ENCODE measurements around the gene APOA1. TPM values are rescaled to one million over a fixed set of nuclear protein-coding genes. Genes with fewer than 3 reads are reported as not detected.

Gene APOA1
- total and polyA plus RNA-seq, 2 donors (not counting 3 experiments of a cell fraction or from before 2014, with no cell fraction given) = not detected

GRCh38 chr11:116825854-116826750, 11.3 kb downstream of the APOA1 start:
- H3K9me1 ChIP-seq (replicated peaks; ENCODE audit: control insufficient read depth, extremely low read depth, insufficient read depth, low read length) = no peaks in the 10 kb centered on the region
- H2AFZ ChIP-seq (ENCODE audit: low read depth, low read length) = no peak overlapping the region
- ChIA-PET CTCF (interaction anchor here (0.7 to 3.7 kb wide), 2 partner anchors 10 kb away, joined by 4 to 22 read pairs; partner anchors contain the start of gene APOA1), POLR2A (no interaction called here)
- H3K4me2 ChIP-seq (ENCODE audit: insufficient read depth, low read length) = no peak overlapping the region
- no peaks in the 10 kb centered on the region for H3K36me3 ChIP-seq (ENCODE audit: control insufficient read depth in 2 of 2, extremely low read depth in 1 of 2, insufficient read depth in 2 of 2, low read length in 2 of 2)
- intact Hi-C loops (cut with micrococcal nuclease) (no loop called here), dilution Hi-C loops (cut with MboI; ENCODE audit: extremely low pct_ligation_motif_present, low sequenced_read_pairs) (no loop called here)
- no peak overlapping the region for H3K4me3 ChIP-seq (replicated peaks in 1 of 3; ENCODE audit: insufficient read depth in 1 of 3, low read depth in 1 of 3, low read length in 3 of 3)
- no peak for FAIRE-seq
- no peaks in the 10 kb centered on the region for H3K27me3 ChIP-seq (ENCODE audit: control insufficient read depth in 2 of 2, insufficient read depth in 2 of 2, low read length in 2 of 2)
- H3K79me2 ChIP-seq (ENCODE audit: control insufficient read depth, insufficient read depth, low read length) = no peaks in the 10 kb centered on the region
- BruUV-seq (replicated peaks) = no TSS peak
- no peak overlapping the region for H3K9ac ChIP-seq (replicated peaks; ENCODE audit: extremely low read depth, insufficient read depth, low read length)
- TF ChIP-seq EZH2 (IDR thresholded peaks at IDR 0.05; ENCODE audit: borderline replicate concordance, low read depth, low read length, severe bottlenecking) (no peak), MYC (IDR thresholded peaks at IDR 0.05; ENCODE audit: low read depth, low read length) (no peak), POLR2A (IDR thresholded peaks at IDR 0.05; ENCODE audit: low read depth, low read length) (no peak), GATA2 (IDR thresholded peaks at IDR 0.05; ENCODE audit: insufficient read depth, insufficient read length, low read depth, low read length) (no peak), JUN (IDR thresholded peaks at IDR 0.05; ENCODE audit: borderline replicate concordance, insufficient read depth, insufficient read length, low read depth) (no peak), POLR2AphosphoS5 (IDR thresholded peaks at IDR 0.05; ENCODE audit: insufficient read depth, low read depth, low read length) (no peak), FOS (IDR thresholded peaks at IDR 0.05; ENCODE audit: borderline replicate concordance, insufficient read depth, low read length) (no peak)
- TF ChIP-seq, protein P1, sequence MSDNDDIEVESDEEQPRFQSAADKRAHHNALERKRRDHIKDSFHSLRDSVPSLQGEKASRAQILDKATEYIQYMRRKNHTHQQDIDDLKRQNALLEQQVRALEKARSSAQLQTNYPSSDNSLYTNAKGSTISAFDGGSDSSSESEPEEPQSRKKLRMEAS (IDR thresholded peaks at IDR 0.05; ENCODE audit: insufficient read depth, insufficient read length) = no peak
- TF ChIP-seq, protein P2, sequence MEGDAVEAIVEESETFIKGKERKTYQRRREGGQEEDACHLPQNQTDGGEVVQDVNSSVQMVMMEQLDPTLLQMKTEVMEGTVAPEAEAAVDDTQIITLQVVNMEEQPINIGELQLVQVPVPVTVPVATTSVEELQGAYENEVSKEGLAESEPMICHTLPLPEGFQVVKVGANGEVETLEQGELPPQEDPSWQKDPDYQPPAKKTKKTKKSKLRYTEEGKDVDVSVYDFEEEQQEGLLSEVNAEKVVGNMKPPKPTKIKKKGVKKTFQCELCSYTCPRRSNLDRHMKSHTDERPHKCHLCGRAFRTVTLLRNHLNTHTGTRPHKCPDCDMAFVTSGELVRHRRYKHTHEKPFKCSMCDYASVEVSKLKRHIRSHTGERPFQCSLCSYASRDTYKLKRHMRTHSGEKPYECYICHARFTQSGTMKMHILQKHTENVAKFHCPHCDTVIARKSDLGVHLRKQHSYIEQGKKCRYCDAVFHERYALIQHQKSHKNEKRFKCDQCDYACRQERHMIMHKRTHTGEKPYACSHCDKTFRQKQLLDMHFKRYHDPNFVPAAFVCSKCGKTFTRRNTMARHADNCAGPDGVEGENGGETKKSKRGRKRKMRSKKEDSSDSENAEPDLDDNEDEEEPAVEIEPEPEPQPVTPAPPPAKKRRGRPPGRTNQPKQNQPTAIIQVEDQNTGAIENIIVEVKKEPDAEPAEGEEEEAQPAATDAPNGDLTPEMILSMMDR (IDR thresholded peaks at IDR 0.05; ENCODE audit: extremely low read depth in 1 of 2, insufficient read depth in 1 of 2, low read depth in 1 of 2, low read length in 2 of 2) = no peak
- H3K9me3 ChIP-seq (replicated peaks; ENCODE audit: control insufficient read depth, insufficient read depth, low read length) = no peaks in the 10 kb centered on the region
- H3K27ac ChIP-seq (ENCODE audit: insufficient read depth, low read depth, low read length) = no peak overlapping the region
- DNase-seq (ENCODE audit: low read depth, low spot score) = no peak
- H4K20me1 ChIP-seq (replicated peaks; ENCODE audit: control insufficient read depth, extremely low read depth, insufficient read depth, low read length) = no peaks in the 10 kb centered on the region
- H3K4me1 ChIP-seq (ENCODE audit: control insufficient read depth, extremely low read depth, insufficient read depth, low read length) = no peaks in the 10 kb centered on the region

Data from endothelial cell of umbilical vein (primary cell).